RPMI7951 (cell line): ENCODE data around the gene PLEKHA5. TPM values are rescaled to one million over a fixed set of nuclear protein-coding genes. Genes with fewer than 3 reads are reported as not detected.
"Not testable (repeated sequence)": the region's sequence is repeated elsewhere in the genome, so short reads cannot be mapped to it uniquely, and the experiment has no call there.

Experiments used
- DNase-seq: peaks from one replicate; pipeline ENCODE4 v3.0.0-alpha.2; 2012; ENCODE audit warnings: low read depth
- total RNA-seq: library from RNA; depleted of rRNA; stranded (reverse); fragments of >200 nt; shearing (Covaris generic); gene quantifications from 2 replicates; pipeline ENCODE4 v1.2.3, GENCODE V29; 2014; rRNA removed

Gene PLEKHA5
- 30.5 and 36.6 TPM in 2 replicates for total RNA-seq

DNA sequence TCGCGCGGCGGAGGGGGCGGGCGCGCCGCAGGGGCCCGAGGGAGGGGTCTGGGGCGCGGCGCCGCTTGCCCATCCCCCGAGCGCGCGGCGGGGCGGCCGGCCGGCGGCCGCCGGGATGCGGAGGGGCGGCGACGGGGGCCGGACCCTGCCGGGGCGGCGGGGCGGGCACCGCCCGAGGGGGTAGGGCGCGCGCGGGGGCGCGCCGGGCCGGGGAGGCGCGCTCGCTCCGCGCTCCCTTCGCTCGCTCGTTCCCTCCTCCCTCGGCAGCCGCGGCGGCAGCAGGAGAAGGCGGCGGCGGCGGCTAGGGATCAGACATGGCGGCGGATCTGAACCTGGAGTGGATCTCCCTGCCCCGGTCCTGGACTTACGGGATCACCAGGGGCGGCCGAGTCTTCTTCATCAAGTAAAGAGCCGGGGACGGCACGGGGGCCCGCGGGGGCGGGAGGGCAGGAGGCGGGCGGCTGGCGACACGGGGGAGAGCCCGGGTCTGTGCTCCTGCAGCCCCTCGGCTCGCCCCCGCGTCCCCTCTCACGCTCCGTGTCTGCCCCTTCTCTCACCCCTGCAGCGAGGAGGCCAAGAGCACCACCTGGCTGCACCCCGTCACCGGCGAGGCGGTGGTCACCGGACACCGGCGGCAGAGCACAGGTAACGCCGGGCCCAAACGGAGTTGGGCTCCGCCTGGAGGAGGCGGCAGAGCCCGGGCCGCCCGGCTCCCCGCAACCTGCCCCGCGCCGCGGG, at the start of gene PLEKHA5:
Gene PLEKHA5, plus strand, starts transcription at position 248 of the 738 bp plus-strand sequence. Its CDS starts 67 bp downstream, at position 315.
- DNase-seq: peak; percentile 68

GRCh38 chr12:19080918-19081317, 48.6 kb upstream of the PLEKHA5 start:
- DNase-seq: no peak

DNA sequence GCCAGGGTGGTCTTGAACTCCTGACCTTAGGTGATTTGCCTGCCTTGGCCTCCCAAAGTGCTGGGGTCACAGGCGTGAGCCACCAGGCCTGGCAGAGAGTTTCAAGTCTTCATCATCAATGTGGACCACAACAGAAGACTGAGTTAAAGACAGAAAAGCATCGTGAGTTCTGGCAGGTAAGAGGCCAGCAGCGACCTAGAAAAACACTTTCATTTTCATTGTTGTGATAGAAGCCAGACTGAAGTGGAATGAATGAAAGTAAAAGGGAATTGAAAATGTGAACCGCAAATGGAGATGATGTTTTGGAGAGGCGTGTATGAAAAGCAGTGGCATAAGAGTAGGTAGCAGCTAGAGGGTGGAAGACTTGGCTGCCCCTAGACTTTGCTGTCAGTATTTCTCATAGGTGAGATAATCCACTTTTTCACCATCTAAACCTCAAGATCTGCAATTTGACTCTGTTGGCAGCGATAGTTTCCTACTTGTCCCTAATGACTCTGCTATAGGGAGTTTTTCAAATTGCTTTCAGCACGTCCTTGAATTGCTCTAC, 47.1 kb upstream of the PLEKHA5 start:
- DNase-seq: no peak

DNA sequence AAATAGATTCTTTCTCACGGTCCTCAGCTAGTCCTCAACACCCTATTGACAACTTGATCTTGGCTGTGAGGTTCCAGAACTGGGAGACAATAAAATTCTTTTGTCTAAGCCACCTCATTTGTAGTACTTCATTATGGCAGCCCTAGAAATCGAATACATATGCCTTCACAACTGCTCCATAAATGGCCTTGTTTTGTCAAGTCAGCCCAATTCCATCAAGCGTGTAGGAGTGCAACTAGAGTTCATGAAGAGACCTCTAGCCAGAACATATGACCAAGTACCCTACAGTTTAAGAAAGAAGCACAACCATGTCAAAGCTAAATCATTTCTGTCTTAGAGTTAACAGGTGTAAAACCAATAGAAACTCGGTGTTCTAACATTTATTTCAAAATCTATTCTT, 45.0 kb upstream of the PLEKHA5 start:
- no peak for DNase-seq

- DNase-seq: peak; percentile 86
Observed at GRCh38 chr12:19085090-19085489, 44.4 kb upstream of the PLEKHA5 start.

DNA sequence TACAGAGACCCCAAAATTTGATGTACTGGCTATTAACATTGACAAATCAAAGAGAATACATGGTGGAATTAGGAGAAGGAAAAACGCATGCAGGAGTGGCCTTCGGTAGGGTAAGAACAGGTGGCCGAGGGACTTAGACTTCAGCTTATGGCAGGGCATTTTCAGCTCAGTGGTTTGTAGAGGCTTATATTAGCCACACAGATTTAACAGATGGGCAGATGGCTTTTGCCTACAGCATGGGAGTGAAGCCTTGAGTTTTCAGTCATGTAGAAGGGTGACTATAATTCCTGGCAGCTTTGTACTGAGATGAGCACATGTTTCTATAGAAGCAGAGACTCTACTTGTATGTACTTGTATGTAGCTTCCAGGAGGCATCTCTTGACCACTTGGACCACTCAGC, 40.9 kb upstream of the PLEKHA5 start:
- DNase-seq: no peak

DNA sequence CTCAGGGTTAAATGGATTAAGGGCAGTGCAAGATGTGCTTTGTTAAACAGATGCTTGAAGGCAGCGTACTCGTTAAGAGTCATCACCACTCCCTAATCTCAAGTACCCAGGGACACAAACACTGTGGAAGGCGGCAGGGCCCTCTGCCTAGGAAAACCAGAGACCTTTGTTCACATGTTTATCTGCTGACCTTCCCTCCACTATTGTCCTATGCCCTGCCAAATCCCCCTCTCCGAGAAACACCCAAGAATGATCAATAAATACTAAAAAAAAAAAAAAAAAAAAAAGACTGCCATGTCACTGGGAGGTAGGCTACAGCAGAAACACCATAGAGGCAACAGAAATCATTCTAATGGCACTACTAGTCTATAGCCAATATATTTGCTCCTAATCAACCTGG, 37.1 kb upstream of the PLEKHA5 start:
- not testable (repeated sequence) for DNase-seq

DNA sequence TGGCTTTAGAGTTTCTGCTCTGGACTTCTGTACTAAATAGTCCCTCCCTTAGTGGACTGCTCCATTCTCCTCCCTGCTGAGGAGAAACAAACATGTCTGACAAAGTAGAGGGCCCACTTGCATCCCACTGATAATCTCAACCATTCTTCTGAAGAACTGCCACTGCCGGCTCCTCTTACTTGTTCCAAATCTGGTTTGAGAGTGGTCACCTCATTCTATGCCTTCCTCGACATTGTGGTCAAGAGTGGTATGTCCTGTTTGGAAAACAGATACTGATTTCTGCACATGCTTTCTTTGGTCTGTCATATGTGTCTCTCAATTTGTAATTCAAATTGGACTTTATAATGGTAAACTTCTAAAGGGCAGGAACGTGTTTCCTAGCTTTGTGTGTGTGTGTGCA, 36.3 kb upstream of the PLEKHA5 start:
- DNase-seq: peak; percentile 37

- peak; percentile 31 for DNase-seq
Observed at GRCh38 chr12:19095331-19095730, 34.2 kb upstream of the PLEKHA5 start.

GRCh38 chr12:19095756-19096480, 33.6 kb upstream of the PLEKHA5 start:
- DNase-seq: peak; percentile 50

GRCh38 chr12:19105463-19105862, 24.1 kb upstream of the PLEKHA5 start:
- no peak for DNase-seq

DNA sequence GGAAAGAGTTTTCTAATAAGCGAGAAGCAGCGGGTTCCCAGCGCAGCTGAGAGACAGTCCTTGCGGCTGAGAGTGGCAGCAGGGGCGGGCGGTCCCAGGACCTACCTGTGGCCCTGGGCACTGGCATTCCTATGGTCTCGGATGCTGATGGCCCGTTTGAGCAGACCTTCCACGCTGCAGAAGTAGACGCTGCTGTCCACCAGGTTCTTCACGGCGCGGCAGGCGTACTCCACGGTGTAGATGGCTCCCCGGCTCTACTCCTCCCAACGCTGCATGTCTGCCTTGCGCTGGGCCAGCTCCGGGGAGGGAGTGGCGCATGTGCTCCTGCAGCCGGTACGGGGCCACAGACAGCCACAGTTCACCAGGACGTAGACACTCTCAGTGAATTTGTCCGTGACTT, 21.8 kb upstream of the PLEKHA5 start:
- DNase-seq: no peak

DNA sequence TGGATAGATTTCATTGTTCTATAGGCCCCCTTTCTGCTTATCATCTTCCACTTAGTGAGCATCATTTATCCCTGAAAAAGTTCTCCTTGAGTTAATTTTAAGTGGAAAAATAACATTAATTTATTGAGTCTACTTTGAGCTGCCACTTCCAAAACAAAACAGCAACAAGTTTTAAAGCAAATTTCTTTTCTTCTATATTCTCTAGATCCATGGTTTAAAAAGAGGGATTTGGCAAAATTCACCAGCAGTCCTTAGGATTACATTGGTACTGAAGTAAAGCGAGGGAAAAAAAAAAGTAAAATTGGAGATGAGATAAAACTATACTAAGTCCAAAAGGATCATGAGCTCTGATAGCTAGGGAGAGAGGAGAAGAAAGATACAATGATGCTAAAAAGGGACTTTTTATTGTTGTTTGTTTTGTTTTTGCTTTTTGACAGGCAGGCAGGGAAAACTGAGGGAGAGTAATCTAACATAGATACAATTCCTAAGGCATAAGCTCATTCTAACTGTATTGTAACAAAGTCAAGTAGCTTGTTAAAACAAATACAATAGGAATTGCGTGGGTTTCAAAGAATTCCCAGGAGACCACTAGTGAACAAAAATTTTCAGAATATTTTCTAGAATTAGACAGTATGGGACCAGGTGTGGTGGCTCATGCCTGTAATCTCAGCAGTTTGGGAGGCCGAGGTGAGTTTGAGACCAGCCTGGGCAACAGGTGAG, 19.2 kb upstream of the PLEKHA5 start:
- no peak for DNase-seq

DNA sequence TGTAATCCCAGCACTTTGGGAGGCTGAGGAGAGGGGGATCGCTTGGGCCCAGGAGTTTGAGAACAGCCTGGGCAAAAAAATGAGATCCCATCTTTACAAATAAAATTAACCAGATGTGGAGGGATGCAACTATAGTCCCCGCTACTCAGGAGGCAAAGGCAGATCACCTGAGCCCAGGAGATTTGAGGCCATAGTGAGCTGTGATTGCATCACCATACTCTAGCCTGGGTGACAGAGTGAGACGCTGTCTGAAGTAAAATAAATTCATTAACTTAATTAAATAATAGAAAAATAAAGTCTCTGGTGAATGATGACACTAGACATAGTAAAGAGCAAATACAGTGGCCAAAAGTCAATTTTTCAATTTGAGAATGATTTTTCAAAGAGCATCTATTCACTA, 16.1 kb upstream of the PLEKHA5 start:
- DNase-seq: no peak

DNA sequence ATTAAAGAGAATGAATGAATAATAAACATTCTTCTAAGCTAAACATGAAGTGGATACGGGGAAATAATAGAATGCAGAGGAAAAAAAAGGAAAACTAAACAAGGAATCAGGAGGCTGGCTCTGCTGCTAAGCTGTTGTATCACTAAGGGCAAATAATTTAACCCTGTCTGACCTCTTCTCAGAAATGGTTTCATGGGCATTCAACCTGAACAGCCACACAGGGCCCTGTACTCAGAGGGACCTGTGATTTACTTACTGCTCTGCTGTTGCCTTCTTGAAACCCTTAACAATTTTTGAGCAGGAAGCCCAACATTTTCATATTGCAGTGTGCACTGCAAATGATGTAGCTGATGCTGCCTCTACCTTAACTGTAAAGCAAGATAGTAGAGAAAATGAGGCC, 14.2 kb upstream of the PLEKHA5 start:
- no peak for DNase-seq

DNA sequence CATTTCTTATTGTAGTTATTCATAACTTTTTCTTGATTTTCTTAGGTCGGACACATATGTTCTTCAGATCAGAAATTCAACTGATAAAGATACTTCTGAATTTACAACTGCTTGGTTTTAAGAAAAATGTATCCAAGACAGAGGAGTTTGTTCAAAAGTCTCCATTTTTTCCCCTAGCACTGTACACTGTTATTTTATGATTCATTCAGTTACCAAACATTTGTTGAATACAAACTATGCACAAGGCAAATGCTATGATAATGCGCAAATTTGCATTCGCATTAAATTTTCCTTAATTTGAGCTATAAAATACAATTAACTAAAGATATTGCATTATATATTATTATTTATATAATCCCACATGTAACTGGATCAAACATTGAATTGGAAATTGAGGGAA, 10.1 kb upstream of the PLEKHA5 start:
- DNase-seq: no peak

- DNase-seq: peak; percentile 34
Observed at GRCh38 chr12:19120795-19121194, 8.7 kb upstream of the PLEKHA5 start.

DNA sequence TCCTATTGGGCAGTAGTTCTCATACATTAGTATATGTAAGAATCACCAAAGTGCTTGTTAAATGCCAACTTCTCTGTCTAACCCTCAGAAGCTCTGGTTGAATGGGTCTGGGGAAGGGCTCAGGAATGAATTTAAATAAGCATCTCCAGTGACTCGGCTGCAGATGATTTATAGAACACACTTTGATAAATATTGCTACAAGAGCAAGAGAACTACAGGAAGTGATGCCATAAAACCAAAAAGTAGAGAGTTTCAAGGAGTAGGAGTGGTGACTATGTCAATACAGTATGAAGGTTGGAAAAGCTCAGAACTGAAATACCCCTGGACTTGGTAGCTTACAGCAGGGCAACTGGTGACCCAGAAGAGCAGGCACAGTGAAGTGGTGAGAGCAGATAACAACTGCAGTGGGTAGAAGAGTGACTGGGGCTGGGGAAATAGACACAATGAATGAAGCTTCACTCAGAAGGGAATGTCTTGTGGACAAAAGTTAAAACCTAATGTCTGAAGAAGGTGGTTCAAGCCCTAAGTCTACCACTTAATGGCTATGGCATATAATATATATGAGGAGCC, 8.0 kb upstream of the PLEKHA5 start:
- DNase-seq: no peak

- peak; percentile 63 for DNase-seq
Observed at GRCh38 chr12:19125325-19125724, 4.2 kb upstream of the PLEKHA5 start.

GRCh38 chr12:19127270-19127669, 2.3 kb upstream of the PLEKHA5 start:
- no peak for DNase-seq

- DNase-seq: no peak
Observed at GRCh38 chr12:19128485-19128884, 1.0 kb upstream of the PLEKHA5 start.

DNA sequence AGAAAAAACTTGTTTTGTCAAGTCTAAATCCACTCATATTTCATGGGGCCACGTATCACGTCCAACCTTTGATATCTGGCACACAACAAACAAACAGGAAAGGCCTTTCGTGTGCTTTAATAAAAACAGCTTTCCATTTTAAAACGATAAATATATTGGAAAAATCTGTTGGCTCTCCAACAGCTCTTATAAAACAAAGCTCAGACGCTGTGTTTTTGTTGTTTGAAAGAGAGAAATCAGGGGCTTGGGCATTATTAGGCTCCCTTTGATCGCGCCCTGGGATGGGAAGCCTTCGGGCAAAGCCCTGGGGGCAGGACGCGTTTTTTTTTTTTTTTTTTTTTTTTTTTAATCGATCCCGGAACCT, 429 bp upstream of the PLEKHA5 start:
- DNase-seq: peak; percentile 24
